ENCODE data around the gene QKI.
"Not testable (repeated sequence)": the region's sequence is repeated elsewhere in the genome, so short reads cannot be mapped to it uniquely, and the experiment has no call there.

Gene QKI

DNA sequence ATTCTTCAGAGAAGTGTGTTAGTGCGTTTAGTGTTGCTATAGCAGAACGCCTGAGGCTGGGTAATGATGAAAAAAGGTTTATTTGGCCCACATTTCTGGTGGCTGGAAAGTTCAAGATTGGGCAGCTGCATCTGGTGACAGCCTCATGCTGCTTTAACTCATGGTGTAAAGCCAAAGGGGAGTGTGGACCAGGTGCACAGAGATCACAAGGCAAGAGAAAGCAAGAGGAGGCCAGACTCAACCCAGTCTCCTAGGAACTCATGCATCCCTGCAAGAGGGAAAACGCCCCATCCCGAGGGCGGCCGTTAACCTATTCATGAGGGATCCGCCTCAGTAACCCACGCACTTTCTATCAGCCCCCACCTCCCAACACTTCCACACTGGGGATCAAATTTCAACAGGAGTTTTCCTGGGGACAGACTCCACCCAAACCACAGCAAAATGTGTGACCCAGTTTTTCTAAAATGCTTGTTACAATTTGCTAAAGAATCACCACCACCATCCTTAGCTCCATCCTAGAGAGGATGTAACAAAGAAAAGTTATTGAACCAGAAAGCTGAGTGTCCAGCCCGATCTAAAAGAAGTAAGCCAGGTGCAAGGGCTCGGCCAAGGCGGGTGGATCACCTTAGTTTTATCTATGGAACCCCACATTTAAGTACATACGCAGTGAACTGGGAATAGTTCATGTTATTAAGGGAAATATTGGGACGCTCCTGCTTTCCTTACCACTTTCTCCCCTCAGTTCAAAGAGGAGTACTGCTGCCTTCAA is 164.8 kb downstream of the QKI start:
- DNase-seq (ENCODE audit: low spot score) = no peak

DNA sequence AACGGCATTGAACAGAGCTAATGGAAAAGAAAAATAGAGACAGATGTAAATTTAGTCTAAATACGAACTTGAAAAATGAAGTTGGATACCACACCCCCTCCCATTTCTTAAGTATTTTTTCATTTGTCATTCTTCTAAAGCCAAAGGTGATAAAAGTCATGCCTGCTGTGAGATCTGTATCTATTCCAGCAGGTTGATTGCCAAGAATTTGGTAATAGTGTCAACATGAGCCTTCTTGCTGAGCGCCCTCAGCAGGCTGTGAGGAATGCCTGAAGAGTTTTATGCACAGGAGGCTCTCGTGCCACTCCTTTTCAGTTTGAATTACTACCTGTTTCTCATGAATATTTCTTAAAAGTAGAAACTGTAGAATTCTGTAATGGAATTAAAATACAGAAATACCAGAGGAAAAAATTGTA is 165.4 kb downstream of the QKI start:
- DNase-seq (ENCODE audit: low spot score) = no peak

DNA sequence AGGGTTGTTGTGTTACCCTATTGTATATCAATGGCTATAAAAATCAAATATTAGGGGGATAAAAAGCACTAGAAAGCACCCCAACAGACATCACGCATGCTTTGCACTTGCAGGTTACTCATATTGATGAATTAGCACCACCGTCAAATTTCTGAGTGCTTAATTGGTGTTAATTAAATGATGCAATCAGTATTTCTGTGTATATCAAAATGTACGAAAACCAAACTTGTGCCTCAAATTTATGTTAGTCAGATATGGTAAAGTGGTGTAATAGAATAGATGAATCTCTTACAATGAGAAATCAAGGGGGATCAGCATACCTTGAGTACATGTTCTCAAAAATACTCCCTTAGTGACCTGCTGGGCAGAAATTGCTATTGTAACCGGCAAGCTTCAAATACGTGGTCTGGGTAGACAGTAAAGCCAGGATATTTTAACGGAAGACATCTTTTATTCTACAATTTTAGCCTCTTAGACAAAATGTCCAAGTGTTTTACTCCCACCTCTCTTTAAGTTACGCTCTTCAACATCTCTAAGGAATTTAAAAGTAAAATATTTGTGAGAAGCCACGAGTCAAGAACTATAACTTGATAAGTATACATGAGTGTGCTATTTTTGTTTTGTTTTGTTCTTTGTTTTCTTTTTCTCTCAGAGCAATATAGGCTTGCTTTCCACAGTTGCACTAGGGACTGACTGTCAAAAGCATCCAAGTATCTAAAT is 166.0 kb downstream of the QKI start:
- DNase-seq (ENCODE audit: low spot score) = no peak

DNA sequence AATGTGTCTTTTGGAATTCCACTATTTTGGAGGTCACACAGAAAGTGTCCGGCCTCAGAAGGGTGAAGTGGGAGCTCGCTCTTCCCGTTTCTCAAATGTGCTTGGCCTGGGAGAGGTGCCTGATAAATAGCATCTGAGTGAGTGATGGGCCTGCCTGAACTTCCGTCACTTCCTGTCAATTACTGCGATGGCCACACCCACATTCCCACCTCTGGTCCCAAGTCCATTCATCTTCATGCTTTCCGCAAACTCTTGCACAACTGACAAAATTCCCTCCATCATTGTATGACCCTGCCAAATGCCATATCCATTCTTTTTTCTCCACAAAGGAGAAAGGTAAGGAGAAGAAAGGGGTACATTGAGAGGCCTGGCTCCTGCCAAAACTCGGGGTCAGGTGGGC is 169.0 kb downstream of the QKI start:
- DNase-seq (ENCODE audit: low spot score) = no peak

DNA sequence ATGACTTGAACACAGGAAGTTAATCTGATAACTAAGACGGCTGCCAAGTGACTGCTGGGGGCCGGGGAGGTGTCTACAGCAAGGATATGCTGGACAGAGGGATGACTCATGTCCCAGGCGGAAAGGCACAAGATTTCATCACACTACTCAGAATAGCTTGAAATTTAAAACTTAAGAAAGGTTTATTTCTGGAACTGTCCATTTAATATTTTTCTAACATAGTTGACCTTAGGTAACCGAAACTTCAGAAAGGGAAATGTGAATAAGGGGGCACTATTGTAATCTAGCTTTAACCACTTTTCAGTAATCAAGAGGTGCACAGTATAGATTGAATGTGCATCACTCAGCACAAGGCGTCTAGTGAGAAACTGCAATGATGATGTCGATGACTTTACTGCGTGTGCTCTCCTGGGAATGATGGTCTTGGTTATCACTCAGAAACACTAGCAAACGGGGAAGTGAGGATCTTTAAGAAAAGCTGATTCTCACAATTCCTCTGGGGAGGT is 171.5 kb downstream of the QKI start:
- DNase-seq (ENCODE audit: low spot score) = no peak

DNA sequence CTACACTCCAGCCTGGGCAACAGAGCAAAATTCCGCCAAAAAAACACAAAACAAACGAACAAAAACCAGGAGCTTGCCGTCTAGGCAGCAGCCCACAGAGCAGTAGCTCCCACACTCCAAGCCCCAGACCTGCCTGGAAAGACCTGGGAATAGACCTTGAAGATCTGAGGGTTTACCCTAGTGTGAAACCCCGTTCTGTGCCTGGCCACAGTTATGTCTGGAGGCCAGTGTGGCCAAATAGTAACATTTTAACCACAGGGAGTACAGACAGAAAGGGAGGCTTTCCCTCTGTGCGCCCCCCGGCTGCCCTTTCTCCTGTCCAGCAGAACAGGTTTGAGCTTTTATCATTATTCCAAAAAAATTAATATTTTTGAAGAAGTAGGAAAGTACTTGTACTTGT is 172.4 kb downstream of the QKI start:
- no peak for DNase-seq (ENCODE audit: low spot score)

DNA sequence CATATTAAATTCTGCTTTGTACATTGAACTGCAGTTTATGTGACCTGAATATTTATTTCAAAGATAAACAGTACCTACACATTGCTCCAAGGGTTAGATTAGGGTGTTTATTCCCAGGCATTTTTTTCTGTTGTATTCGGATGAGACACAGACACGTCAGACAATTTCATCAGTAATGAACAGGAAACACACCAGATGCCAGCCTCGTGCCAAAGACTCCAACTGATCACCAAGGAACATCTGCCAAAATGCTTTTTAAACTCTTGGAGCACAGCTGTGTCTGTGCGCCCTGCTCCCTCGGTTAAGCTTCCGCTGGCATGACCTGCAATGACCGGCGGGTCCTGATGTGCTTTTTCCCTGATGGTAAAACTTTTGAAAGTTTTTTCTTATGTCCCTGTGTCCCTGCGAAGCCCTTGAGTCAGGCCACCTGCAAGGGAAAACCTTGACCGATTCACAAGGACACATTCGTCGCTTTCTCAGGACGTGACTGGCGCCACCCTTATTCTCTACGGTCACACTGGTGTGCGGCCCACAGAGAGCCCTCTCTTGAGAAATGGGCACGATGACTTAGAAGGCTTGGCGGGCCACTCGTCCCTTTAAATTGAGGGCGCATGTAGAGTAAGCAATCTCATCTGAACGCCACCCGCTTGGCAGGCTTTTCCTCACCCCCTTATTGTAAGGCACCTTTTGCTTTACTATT is 173.9 kb downstream of the QKI start:
- no peak for DNase-seq (ENCODE audit: low spot score)

DNA sequence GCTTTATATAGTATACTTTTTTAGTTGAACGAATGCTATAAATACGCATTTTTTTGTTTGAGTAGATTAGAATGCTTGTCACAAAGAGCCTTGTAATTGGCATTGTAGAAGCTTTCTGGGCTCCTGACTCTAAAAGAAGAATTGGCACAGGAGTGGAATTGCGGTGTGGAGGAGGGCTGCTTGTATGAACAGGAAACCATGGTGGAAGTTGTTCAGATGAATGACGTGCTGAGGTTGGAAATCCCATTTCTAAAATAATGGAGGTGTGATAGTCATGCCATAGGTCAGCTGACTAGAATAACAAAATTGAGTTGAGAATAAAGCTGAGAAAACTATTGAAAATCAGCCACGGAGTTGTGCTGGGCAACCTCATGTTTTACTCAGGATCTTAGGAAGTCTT is 174.9 kb downstream of the QKI start:
- no peak for DNase-seq (ENCODE audit: low spot score)

DNA sequence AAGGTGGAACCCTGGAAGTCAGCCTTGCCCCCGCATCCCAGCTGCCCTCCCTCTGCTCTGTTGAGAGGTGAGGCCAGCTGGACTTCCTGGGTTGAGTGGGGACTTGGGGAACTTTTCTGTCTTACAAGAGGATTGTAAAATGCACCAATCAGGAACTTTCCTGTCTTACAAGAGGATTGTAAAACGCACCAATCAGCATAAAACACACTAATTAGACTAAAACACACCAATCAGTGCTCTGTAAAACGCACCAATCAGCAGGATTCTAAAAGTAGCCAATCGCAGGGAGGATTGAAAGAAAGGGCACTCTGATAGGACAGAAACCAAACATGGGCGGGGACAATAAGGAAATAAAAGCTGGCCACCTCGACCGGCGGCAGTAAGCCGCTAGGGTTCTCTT is 175.6 kb downstream of the QKI start:
- not testable (repeated sequence) for DNase-seq (ENCODE audit: low spot score)

DNA sequence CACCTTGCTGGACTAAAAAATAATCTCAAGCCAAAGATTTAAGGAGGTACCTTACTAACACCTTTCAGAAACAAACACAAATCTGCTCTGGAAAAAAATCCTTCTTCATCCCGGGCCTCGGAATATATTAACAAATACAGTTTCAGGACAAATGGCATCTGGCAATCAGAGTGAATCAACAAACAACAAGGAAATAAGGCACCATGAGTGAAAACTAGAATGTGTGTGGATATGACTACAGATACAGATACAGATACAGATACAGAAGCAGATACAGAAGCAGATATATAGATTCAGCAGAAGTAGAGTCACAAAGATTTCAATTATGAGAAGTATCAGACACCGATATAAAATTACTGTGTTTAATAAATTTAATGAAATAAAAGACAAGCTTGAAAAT is 178.4 kb downstream of the QKI start:
- DNase-seq (ENCODE audit: low spot score) = no peak

DNA sequence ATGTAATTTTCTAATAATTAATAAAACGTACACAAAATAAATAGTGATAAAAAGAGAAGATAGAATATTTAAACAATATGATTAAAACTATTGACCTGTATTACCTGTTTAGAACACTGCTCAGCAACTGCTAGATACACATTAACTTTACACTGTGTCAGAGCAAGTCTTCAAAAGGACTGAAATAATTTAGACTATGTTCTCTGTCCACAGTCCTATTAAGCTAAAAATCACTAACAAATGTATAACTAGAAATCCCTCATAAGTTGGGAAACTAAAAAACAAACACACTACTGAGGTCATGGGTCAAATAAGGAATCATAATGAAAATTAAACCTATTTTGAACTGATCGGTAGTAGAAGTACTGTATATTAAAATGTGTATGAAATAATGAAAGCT is 181.7 kb downstream of the QKI start:
- no peak for DNase-seq (ENCODE audit: low spot score)

DNA sequence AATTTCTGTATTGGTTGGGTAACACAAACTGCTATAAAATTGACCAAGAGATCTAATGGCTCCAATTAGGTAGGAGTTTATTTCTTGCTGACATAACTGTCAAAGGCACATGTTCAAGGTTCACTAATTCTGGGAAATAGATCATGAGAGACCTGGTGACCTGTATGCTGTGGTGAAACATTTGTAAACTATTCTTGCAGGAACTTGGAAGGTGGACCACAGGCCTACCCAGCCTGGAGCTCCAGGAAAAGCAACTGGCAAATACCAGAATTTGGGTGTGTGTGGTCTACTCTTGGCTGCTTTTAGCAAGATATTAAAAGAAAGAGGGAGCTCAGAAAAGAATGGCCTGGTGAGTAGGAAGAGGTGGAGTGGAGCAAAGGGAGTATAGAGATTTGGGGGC is 184.6 kb downstream of the QKI start:
- no peak for DNase-seq (ENCODE audit: low spot score)

DNA sequence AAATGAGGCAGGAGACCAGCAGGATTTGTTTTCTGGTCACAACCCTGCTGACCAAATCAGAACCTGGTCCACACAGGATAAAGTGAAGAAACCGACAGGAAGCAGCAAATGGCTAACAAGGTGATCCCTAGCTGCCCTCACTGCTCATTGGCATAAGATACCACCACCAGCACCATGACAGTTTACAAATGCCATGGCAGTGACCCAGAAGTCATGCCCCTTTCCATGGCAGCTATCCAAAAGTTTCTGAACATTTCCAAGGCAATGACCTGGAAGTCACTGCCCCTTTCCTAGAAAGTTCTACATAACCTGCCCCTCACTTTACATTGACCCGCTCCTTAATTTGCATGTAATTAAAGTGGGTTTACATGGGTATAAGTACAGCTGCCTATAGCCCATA is 185.2 kb downstream of the QKI start:
- DNase-seq (ENCODE audit: low spot score) = no peak

DNA sequence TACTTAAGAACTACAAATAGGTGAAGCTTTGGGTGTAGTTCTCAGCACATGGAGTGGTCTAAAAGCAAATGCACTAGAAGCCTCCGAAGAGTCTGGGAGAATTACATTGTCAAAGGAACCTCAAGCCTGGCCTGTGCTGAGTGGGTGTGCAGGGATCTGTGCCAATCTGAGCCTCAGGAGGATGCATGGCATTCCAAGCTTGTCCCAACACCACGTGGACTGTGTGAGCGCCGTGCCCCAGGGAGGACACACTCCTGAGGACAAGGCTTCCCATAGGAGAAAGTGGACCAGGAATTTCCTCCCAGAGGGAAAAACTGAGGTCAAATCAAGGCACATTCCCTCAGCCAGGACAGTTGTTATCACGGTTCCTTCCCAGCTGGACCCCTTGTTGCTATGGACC is 185.8 kb downstream of the QKI start:
- no peak for DNase-seq (ENCODE audit: low spot score)

DNA sequence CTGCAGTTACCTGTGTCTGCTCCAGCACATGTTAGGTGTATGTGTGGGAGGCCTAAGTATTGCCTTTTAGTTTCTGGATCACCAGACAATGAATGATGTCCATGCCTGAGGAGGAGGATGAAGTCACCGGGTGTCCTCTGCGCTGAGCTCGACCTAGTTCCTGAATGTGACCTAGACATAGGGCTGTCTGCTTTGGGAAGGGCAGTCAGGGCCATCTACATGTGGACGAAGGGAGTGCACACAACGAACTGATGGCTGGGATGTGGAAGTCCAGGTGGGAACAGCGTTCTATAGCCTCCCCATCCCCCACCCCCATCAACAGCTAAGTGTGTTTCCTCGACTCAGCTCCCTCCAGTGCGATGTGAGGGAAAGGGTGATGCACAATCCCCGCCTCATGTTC is 186.3 kb downstream of the QKI start:
- DNase-seq (ENCODE audit: low spot score) = no peak

DNA sequence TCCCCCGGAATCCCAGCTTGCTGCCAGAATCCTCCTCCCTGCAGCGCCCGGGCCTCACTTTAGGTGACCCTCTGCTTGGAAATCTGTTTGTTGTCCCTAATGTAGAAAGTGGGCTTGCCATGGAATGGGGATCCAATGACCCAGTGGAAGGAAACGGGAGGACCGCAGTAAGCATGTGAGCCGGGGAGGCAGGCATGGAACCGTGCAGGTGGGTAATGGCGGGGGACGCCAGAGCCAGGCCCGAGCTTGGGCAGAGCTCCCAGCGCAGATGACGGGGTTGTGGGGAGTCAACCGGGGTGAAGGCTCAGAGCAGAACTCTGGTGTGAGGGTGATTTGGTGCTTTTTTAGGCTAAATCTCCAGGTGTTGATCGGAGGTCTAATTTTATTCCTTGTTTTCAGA is 188.3 kb downstream of the QKI start:
- no peak for DNase-seq (ENCODE audit: low spot score)

DNA sequence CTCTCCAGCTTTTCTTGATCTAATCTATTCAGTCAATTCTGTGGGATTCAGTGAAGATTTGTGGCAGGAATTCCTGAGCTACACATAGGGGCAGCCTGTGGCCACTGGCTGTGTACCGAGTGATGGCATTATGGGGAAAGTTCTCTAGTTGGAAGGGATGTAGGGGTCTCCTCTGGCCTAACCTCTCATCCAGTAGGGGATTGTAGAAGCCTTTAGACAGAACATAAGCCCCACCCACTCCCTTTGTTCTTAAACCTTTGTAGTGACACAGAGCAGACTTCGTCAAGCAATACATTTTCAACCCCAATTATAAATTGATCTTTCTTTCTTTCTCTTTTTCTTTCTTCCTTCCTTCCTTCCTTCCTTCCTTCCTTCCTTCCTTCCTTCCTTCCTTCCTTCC is 188.9 kb downstream of the QKI start:
- no peak for DNase-seq (ENCODE audit: low spot score)

DNA sequence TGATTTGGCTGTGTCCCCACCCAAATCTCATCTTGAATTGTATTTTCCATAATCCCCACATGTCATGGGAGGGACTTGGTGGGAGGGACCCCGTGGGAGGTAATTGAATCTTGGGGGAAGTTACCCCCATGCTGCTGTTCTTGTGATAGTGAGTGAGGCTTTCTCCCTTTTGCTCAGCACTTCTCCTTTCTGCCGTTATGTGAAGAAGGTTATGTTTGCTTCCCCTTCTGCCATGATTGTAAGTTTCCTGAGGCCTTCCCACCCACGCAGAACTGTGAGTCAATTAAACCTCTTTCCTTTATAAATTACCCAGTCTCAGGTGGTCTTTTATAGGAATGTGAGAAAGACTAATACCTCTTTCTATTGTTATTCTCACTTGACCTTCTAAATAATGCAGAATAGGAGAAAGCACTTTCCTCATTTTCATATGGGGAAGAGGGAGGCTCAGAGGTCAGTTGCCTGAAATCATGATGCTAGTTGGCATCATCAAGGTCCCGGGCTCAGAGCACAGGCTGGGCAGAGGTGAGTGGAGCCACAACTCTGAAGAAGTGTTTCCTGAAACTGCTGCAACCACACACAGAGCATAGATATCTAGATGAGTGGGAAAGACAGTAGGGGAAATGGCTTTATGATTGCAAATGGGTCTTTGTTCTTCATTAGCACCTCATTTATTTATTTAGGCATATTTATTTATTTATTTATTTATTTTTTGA is 191.0 kb downstream of the QKI start:
- no peak for DNase-seq (ENCODE audit: low spot score)

DNA sequence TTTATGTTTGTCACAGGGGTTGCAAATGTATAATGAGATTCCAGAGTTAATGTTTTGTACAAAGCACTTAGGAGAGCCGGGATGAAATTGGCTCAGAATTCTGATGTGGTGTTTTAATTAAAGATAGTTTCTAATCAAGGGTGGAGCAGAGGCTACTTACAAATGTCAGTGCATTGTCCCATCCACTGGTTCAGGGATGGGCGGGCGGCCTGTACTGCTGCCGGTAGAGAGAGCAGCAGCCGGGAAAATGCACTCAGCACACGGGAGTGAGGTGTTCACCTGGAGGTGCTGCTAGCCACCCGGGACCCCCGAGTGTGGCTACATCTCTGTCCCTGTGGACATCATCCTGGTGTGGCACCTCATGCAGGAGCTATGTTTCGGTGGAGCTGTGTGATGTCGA is 193.3 kb downstream of the QKI start:
- peak; percentile 29 for DNase-seq (ENCODE audit: low spot score)

DNA sequence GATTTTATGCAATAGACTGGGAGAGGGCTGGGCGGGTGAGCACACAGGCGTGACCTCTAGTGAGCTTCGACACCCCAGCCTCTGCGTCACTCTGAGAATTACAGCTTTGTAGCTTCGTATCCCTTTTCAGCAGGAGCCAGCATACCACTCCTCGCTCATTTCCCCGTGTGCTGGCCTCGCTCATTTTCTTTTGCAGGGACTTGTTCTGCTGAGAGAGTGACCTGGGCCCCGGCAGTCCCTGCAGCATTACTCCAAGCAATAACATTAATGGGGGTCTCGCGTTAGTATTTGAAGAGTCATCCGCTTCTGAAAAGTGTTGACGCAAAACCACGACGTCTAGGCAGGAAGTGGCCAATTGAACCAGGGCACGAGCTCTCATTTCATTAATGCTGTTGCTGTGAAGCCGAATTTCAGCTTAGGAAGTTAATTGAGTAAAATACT is 193.7 kb downstream of the QKI start:
- no peak for DNase-seq (ENCODE audit: low spot score)

DNA sequence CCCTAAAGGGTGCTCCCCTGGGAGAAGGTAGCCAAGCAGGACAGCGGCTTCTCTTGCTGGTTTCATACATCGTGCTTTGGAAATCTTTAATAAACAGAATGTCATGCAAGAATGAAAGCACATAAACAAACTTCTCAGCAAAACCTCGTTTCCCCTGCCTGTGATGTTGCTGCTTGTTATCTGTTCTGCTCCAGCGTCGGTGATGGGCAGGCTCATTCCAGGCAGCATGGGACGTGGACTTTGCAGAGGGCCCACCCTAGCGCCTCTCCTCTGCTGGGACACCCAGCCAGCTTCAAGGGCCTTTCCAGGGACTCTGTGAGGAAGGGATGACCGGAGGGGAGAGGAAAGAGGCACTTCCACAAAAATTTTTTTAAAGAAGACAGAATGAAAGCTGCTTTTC is 197.7 kb downstream of the QKI start:
- DNase-seq (ENCODE audit: low spot score) = no peak

DNA sequence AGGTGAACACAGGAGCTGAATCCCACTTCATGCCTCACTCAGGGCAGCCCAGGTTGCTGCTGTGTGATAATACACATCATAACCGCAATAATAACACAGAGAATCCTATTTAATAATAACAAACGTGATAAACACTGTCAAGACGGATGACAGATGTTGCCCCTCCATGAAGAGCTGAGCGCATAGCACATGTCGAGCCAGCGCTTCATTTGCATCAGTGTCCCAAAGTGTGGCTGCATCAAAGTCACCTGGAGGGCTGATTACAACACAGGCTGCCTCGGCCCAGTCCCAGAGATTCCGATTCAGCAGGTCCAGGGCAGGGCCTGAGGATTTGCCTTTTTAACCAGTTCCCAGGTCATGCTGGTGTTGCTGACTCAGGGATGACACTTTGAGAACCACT is 198.5 kb downstream of the QKI start:
- no peak for DNase-seq (ENCODE audit: low spot score)

Data from ecto neural progenitor cell (in vitro differentiated cells).